Stimulated activated CD8-positive, alpha-beta memory T cell treated with anti-CD3 and anti-CD28 coated beads, Interleukin-4, amount 100 ng/mL, for 4 hours (primary cell): ENCODE data around the gene RNMT.
"Not testable (repeated sequence)": the region's sequence is repeated elsewhere in the genome, so short reads cannot be mapped to it uniquely, and the experiment has no call there.

Source experiments
- DNase-seq, 2 donors: peaks; one replicate each; pipeline ENCODE4 v3.0.0-alpha.2; 2020; ENCODE audit warnings: low read depth in 2 of 2, low spot score in 1 of 2

Gene RNMT

DNA sequence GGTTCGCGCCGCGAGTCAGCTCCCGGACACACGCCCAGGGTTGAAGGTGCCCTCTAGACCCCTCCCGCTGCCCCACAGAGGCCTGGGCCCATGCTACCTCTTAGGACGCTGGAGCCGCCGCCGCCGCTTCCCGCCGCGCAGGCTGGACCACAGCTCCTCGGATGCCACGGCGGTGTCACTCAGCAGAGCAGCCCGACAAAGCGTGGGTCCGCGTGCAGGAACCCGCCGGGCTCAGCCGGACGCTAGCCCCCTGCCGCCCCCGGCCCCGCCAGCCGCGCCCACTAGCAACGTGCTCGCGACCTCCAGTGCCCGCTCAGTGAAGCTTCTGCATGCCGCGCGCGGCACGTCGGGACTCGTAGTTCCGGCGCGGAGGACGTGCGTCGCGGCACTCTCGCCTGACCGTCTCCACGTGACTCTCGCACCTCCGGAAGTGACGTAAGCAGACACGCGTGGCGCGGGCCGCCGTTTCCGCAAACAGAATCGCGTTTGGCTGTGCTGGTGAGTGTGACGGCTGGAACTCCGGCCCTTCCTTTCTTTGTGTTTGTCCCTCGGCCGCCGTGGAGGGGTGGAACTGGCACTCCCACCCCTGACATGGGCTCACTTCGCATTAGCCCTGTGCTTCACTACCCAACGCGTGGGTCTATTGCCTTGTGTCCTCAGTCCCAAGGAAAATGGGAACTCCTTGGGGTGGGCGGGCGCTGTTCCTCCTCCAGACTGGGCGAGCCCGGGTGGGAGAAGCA is at the start of gene RNMT, which contains the start of gene FAM210A:
Gene RNMT, plus strand, starts transcription at position 442 of the 740 bp plus-strand sequence. CDS start 4,845 bp downstream, outside the sequence.
Gene FAM210A, minus strand, starts transcription at position 327 of the 740 bp plus-strand sequence. CDS start 44,481 bp downstream, outside the sequence.
- peak; percentile 89 to 92 for DNase-seq

GRCh38 chr18:13677350-13677749 is 49.1 kb upstream of the RNMT start:
- not testable (repeated sequence) for DNase-seq

DNA sequence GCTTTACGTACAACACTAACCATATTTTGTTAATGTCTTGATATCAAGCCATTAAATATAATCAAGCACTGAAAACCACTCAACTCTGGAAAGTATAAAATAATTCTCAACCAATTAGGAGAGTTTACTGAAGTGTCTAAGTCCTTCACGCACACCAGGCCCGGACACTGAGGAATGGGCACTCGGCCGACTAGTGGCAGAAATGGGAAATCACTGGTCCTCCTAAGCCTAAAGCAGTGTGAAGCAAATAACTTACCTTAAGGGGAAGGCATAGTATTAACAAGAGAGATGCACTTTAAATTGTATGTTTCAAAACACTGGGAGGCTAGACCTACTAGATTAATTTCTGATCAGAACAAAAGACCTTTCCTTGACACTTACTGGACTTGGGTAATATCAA is 45.9 kb upstream of the RNMT start:
- DNase-seq = no peak

GRCh38 chr18:13681701-13682100 is 44.8 kb upstream of the RNMT start:
- DNase-seq = no peak

- DNase-seq = no peak
Measured at GRCh38 chr18:13684546-13684945, 41.9 kb upstream of the RNMT start.

DNA sequence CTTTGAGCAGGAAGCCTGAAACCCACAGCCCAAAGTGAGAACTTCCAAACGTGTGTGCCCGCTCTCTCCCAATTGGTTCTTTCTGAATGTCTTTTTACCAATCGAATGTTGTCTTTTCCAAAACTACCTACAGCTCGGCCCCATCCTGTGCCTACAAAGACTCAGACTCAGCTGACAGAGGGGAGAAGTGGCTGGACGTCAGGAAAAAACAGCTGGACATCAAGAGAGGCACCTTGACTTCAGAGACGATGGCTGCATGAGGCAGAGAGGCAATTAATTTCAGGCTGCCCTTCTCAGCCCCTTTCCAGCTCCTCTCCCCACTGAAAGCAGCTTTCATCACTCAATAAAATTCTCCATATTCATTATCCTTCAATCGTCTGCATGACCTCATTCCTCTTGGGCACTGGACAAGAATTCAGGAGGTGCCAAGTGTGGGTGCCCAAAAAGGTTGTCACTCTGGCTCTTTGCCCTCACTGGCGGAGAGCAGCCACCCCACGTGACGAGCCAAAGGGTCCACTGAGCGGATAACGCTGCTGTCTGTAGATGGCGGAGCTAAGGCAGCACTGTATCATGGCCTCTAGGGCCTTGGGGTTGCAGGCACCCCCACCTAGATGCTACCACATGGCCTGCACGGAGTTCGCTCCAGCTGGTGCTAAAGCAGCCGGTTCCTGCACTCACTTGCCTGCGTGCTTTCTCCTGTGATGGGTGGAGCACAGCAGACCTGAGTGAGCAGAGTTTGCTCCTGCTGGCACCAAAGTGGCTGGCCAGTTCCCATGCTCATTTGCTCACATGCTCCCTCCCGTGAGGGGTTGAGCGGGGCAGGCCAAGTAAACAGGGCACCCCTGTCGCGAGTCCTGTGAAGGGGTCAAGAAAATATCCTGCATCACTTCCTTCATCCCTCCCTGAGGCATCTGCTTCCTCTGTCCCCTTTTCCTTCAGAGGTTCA is 38.0 kb upstream of the RNMT start:
- no peak for DNase-seq

- not testable (repeated sequence) for DNase-seq
Measured at GRCh38 chr18:13690060-13690459, 36.4 kb upstream of the RNMT start.

GRCh38 chr18:13695337-13695736 is 31.1 kb upstream of the RNMT start:
- not testable (repeated sequence) for DNase-seq

DNA sequence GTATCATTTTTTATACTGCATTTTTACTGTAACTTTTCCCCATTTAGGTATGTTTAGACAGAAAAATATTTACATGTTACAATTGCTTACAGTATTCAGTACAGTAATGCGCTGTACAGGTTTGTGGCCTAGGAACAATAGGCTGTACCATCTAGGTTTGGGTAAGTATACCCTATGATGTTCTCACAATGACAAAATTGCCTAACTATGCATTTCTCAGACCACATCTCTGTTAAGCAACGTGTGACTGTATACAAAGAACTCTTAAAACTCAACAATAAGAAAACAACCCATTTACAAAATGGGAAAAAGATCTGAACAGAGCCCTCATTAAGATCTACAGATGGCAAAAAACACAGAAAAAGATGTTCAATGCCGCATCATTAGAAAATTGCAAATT is 29.5 kb upstream of the RNMT start:
- no peak for DNase-seq

DNA sequence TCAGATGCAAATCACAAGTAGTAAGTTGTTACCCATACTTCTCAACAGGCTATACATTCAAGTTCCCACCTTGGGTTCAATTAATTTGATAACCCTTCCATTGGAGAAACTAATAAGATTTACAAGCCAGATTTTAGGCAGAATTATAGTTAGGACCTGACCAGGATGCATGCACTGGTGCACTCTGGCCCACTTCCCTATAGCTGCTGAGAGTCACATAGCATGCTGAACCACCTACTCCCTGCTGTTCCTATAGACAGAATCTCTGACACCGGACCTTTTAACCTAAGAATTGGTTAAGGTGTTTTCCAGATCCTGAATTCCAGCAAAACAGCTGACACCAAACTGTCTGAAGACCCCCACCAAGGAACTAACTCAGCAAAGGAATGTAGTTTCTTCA is 26.3 kb upstream of the RNMT start:
- DNase-seq = no peak

GRCh38 chr18:13703899-13704298 is 22.6 kb upstream of the RNMT start:
- no peak for DNase-seq

GRCh38 chr18:13710414-13710831 is 16.1 kb upstream of the RNMT start:
- DNase-seq = no peak

GRCh38 chr18:13712400-13713131 is 13.9 kb upstream of the RNMT start:
- no peak for DNase-seq

DNA sequence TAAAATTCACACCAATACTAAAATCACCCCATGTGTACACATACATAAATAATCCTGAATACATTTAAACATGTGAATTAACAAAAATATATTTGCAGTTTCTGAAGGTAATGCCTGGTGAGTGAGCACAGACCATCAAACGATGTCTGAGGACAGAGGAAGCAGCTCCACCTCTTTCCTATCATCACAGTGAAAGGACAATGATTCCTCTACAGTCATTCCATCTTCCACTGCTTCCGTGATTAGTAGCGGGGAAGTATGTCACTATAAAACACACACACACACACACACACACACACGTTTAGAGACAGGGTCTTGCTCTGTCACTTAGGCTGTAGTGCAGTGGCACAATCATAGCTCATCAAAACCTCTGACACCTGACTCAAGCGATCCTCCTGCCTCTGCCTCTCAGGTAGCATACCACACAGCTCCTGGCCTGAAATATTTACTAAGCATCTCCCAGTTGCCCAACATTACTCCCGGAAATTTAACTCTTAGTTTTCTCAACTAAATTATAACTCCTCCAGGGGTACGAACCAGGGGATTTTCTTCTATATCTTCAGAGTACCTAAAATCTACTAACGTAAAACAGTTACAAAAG is 12.9 kb upstream of the RNMT start:
- DNase-seq = no peak

DNA sequence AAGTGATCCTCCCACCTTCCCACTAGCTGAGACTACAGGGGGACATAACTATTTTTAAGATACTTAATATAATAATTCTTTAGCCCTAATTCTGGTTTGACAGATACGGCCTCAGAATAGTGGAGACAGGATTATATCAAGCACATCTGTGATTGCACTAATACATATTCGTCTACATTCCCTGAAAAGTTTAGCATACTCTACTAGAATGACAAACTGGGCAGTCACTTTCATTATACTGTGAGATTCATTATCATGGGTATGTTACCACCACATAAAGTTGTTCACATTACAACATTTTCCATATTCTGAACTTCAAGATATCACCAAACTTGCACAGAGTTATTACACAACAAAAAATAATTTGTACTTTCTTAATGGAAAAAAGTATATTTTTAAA is 11.1 kb upstream of the RNMT start:
- no peak for DNase-seq

GRCh38 chr18:13716916-13717315 is 9.6 kb upstream of the RNMT start:
- DNase-seq = no peak

- no peak for DNase-seq
Measured at GRCh38 chr18:13720123-13720522, 6.3 kb upstream of the RNMT start.

GRCh38 chr18:13720847-13721246 is 5.6 kb upstream of the RNMT start:
- DNase-seq = no peak

- peak in 1 of 2 donors; percentile 1 for DNase-seq
Measured at GRCh38 chr18:13725566-13726231, 774 bp upstream of the RNMT start.

- DNase-seq = peak in 1 of 2 donors; percentile 1
Measured at GRCh38 chr18:13726972-13727331, 479 bp downstream of the RNMT start.
